IMR-90 (cell line): ENCODE measurements around the gene CYFIP1. TPM values are rescaled to one million over a fixed set of nuclear protein-coding genes. Genes with fewer than 3 reads are reported as not detected.

ENCODE experiments used
- ATAC-seq: fragments of 200-7000 bp; cut with Tn5 transposase; 2 replicates; pipeline ENCODE4 v1.9.1; 2020; ENCODE audit warnings: low read depth, mild to moderate bottlenecking, moderate library complexity
- BruUV-seq: library from RNA; stranded (reverse); fragments of 400-500 nt; replicated peaks from 2 replicates; lab custom pipeline; 2021; lab: Mats Ljungman, UMichigan
- CTCF ChIA-PET: fragments of 300-600 bp; formaldehyde crosslinking; extraction: SDS; loops from one replicate; lab custom pipeline; 2021; ENCODE audit warnings: antibody characterized with exemption; lab: Yijun Ruan, JAX
- POLR2A ChIA-PET: fragments of 300-600 bp; sonication (Branson Sonifier 250); formaldehyde crosslinking; loops from one replicate; lab custom pipeline; 2022; ENCODE audit warnings: antibody characterized with exemption; ENCODE audit not compliant: unreplicated experiment; lab: Charles Lee
- DNase-seq: peaks from one replicate; pipeline ENCODE4 v3.0.0; 2013
- H2AFZ ChIP-seq: replicated peaks from 2 replicates; pipeline ENCODE3; 2013; ENCODE audit warnings: low read length, mild to moderate bottlenecking; ENCODE audit not compliant: poor library complexity
- H2AK5ac ChIP-seq: 2 replicates; pipeline ENCODE4 v1.6.1; 2013; ENCODE audit warnings: low read depth, low read length, inconsistent platforms
- H2AK9ac ChIP-seq: replicated peaks from 2 replicates; pipeline ENCODE3; 2013; ENCODE audit warnings: mild to moderate bottlenecking, low read depth, low read length, moderate library complexity; ENCODE audit not compliant: poor library complexity
- H2BK120ac ChIP-seq: 2 replicates; pipeline ENCODE4 v1.6.1; 2013; ENCODE audit warnings: low read depth, low read length, inconsistent platforms
- H2BK15ac ChIP-seq: 3 replicates; pipeline ENCODE4 v1.6.1; 2013; ENCODE audit warnings: low read depth, low read length, inconsistent platforms
- H2BK20ac ChIP-seq: 2 replicates; pipeline ENCODE4 v1.6.1; 2013; ENCODE audit warnings: low read depth, mild to moderate bottlenecking, inconsistent platforms, low read length, moderate library complexity
- H2BK5ac ChIP-seq: 2 replicates; pipeline ENCODE4 v1.6.1; 2013; ENCODE audit warnings: mild to moderate bottlenecking, low read depth, low read length, inconsistent platforms; ENCODE audit not compliant: poor library complexity, severe bottlenecking
- H3K14ac ChIP-seq: replicated peaks from 2 replicates; pipeline ENCODE4 v1.6.1; 2013; ENCODE audit warnings: low read depth, low read length, inconsistent platforms
- H3K18ac ChIP-seq: 2 replicates; pipeline ENCODE4 v1.6.1; 2013; ENCODE audit warnings: low read depth, low read length, control low read depth
- H3K23ac ChIP-seq: 2 replicates; pipeline ENCODE4 v1.6.1; 2013; ENCODE audit warnings: low read depth, low read length, inconsistent platforms
- H3K27ac ChIP-seq: 2 replicates; pipeline ENCODE4 v1.5.1; 2013; ENCODE audit warnings: mild to moderate bottlenecking, control low read depth, low read length; ENCODE audit not compliant: insufficient read depth
- H3K27me3 ChIP-seq: 2 replicates; pipeline ENCODE4 v1.6.1; 2013; ENCODE audit warnings: low read length; ENCODE audit not compliant: control insufficient read depth, insufficient read depth
- H3K36me3 ChIP-seq: 2 replicates; pipeline ENCODE4 v1.6.1; 2013; ENCODE audit warnings: low read length, mixed read lengths; ENCODE audit not compliant: control insufficient read depth, insufficient read depth
- H3K4ac ChIP-seq: 2 replicates; pipeline ENCODE4 v1.6.1; 2013; ENCODE audit warnings: low read depth, low read length, inconsistent platforms
- H3K4me1 ChIP-seq: 2 replicates; pipeline ENCODE4 v1.6.1; 2013; ENCODE audit warnings: low read length, mixed read lengths; ENCODE audit not compliant: control insufficient read depth, insufficient read depth
- H3K4me2 ChIP-seq: 2 replicates; pipeline ENCODE4 v1.6.1; 2013; ENCODE audit warnings: low read depth, mild to moderate bottlenecking, control low read depth, low read length, moderate library complexity
- H3K4me3 ChIP-seq: 2 replicates; pipeline ENCODE4 v1.5.1; 2013; ENCODE audit warnings: low read depth, mild to moderate bottlenecking, control low read depth, low read length, moderate library complexity; ENCODE audit not compliant: insufficient read depth
- H3K56ac ChIP-seq: 2 replicates; pipeline ENCODE4 v1.6.1; 2013; ENCODE audit warnings: low read length, inconsistent platforms; ENCODE audit not compliant: insufficient read depth; ENCODE audit errors: extremely low read depth
- H3K79me1 ChIP-seq, 2 experiments: 2 replicates each; pipeline ENCODE4 v1.6.1; 2013; ENCODE audit warnings: low read length in 2 of 2, inconsistent platforms in 1 of 2, low read depth in 1 of 2
- H3K9ac ChIP-seq: 2 replicates; pipeline ENCODE4 v1.6.1; 2013; ENCODE audit warnings: low read depth, low read length, control low read depth
- H3K9me1 ChIP-seq: 2 replicates; pipeline ENCODE4 v1.6.1; 2013; ENCODE audit warnings: low read length, inconsistent platforms; ENCODE audit not compliant: insufficient read depth
- H3K9me3 ChIP-seq: 2 replicates; pipeline ENCODE4 v1.6.1; 2013; ENCODE audit warnings: low read length; ENCODE audit not compliant: control insufficient read depth, insufficient read depth
- H4K20me1 ChIP-seq: 2 replicates; pipeline ENCODE4 v1.6.1; 2013; ENCODE audit warnings: low read length, inconsistent platforms; ENCODE audit not compliant: insufficient read depth
- H4K5ac ChIP-seq: 2 replicates; pipeline ENCODE4 v1.6.1; 2013; ENCODE audit warnings: mild to moderate bottlenecking, low read depth, low read length, control low read depth
- H4K8ac ChIP-seq, 2 experiments: 2 replicates each; pipeline ENCODE4 v1.6.1; 2013; ENCODE audit warnings: low read depth in 2 of 2, low read length in 2 of 2, control low read depth in 1 of 2, inconsistent platforms in 1 of 2
- H4K91ac ChIP-seq: 2 replicates; pipeline ENCODE4 v1.6.1; 2013; ENCODE audit warnings: low read depth, low read length, inconsistent platforms; ENCODE audit not compliant: insufficient read depth
- BHLHE40 ChIP-seq: fragments of 150-350 bp; IDR thresholded peaks from 2 replicates; pipeline ENCODE4 v1.6.1; 2016; ENCODE audit warnings: mild to moderate bottlenecking, low read depth, low read length
- FOS ChIP-seq: fragments of 150-350 bp; IDR thresholded peaks from 2 replicates; pipeline ENCODE4 v1.6.1; 2016; ENCODE audit warnings: low read depth, low read length
- MAFK ChIP-seq: IDR thresholded peaks from 2 replicates; pipeline ENCODE4 v1.6.1; 2012; ENCODE audit warnings: low read depth, low read length, improper control_type of control experiment
- MAZ ChIP-seq: IDR thresholded peaks from 2 replicates; pipeline ENCODE4 v1.6.1; 2012; ENCODE audit warnings: low read depth, mild to moderate bottlenecking, low read length, improper control_type of control experiment, moderate library complexity, borderline replicate concordance
- MXI1 ChIP-seq: IDR thresholded peaks from 2 replicates; pipeline ENCODE4 v1.6.1; 2012; ENCODE audit warnings: low read depth, mild to moderate bottlenecking, low read length, moderate library complexity, borderline replicate concordance
- NFE2L2 ChIP-seq: fragments of 150-350 bp; IDR thresholded peaks from 2 replicates; pipeline ENCODE4 v1.6.1; 2016; ENCODE audit warnings: low read depth, mild to moderate bottlenecking, low read length
- RAD21 ChIP-seq: IDR thresholded peaks from 2 replicates; pipeline ENCODE4 v1.6.1; 2012; ENCODE audit warnings: low read length, improper control_type of control experiment
- WGBS, 2 experiments: methylation state at CpG; one replicate each; pipeline versions ENCODE4 v1.1.5 to v1.1.7; 2013; ENCODE audit warnings: missing lambda C conversion rate in 2 of 2; ENCODE audit not compliant: insufficient read length in 1 of 2; ENCODE audit errors: extremely low coverage in 2 of 2; 5-methylcytosine and 5-hydroxymethylcytosine counted together
- dilution Hi-C: fragments of 300-500 bp; cut with HindIII; formaldehyde crosslinking; loops from one replicate; pipeline ENCODE4 v1.14.3; 2018; ENCODE audit warnings: low sequenced_read_pairs; ENCODE audit not compliant: unreplicated experiment
- in situ Hi-C: fragments of 300-500 bp; cut with MboI; formaldehyde crosslinking; loops from 3 replicates; pipeline ENCODE4 v1.14.3; 2019; ENCODE audit warnings: low sequenced_read_pairs, inconsistent platforms, mixed read lengths
- intact Hi-C: fragments of 100-400 bp; cut with micrococcal nuclease; formaldehyde crosslinking; loops from 2 replicates; pipeline ENCODE4 v1.10.0; 2022
- polyA plus RNA-seq, 3 experiments: library from polyadenylated mRNA; depleted of rRNA; stranded (reverse); fragments of >200 nt; gene quantifications; 2 replicates each; pipeline ENCODE4 v1.2.3, GENCODE V29; 2012; ENCODE audit warnings: low replicate concordance in 1 of 3
- total RNA-seq: library from RNA; depleted of rRNA; stranded (reverse); fragments of >200 nt; gene quantifications from 2 replicates; pipeline ENCODE4 v1.2.3, GENCODE V29; 2012

Gene CYFIP1
- total and polyA plus RNA-seq, 2 of the 4 experiments (the other 2 are of a cell fraction): 58.4 to 163 TPM

GRCh38 chr15:22954798-22955543, 25.2 kb downstream of the CYFIP1 start:
- no peak overlapping the region for H2AK9ac ChIP-seq
- no peak overlapping the region for H3K14ac ChIP-seq
- no peak overlapping the region for H3K18ac ChIP-seq
- intact Hi-C loops (no loop called here), in situ Hi-C loops (no loop called here), dilution Hi-C loops (no loop called here)
- no peak overlapping the region for H4K91ac ChIP-seq
- H2BK120ac ChIP-seq: no peak overlapping the region
- H3K79me1 ChIP-seq: peaks cover 15 to 83% of the 10 kb centered on the region in 2 experiments
- H3K36me3 ChIP-seq: no peaks in the 10 kb centered on the region; the same call in 1 of the 2 replicates
- no peak for ATAC-seq
- H3K56ac ChIP-seq: no peak overlapping the region
- no peak overlapping the region for H2BK20ac ChIP-seq
- ChIA-PET CTCF (no interaction called here), POLR2A (no interaction called here)
- H3K9me3 ChIP-seq: no peaks in the 10 kb centered on the region
- H3K23ac ChIP-seq: no peak overlapping the region
- no peak overlapping the region for H3K4ac ChIP-seq
- H2AFZ ChIP-seq: no peak overlapping the region
- DNase-seq: no peak
- H3K9ac ChIP-seq: no peak overlapping the region
- no peak for TF ChIP-seq MAZ
- TF ChIP-seq MAFK: no peak
- TF ChIP-seq MXI1: no peak
- no peak for TF ChIP-seq BHLHE40
- TF ChIP-seq NFE2L2: no peak
- TF ChIP-seq FOS: no peak
- TF ChIP-seq RAD21: no peak
- H3K27ac ChIP-seq: no peak overlapping the region; the same call in 1 of the 2 replicates
- H2BK5ac ChIP-seq: no peak overlapping the region
- WGBS, 2 experiments: 90% methylated on average over 6 of the region's 14 CpGs; no CpG with 5 or more reads in 1 of the 2 experiments
- H2BK15ac ChIP-seq: no peak overlapping the region
- H2AK5ac ChIP-seq: 0 out of 2 replicates have a peak overlapping the region, but pooled peaks have one; percentile 9
- H3K27me3 ChIP-seq: no peaks in the 10 kb centered on the region
- no peak overlapping the region for H3K4me2 ChIP-seq
- H3K9me1 ChIP-seq: peaks cover 9% of the 10 kb centered on the region
- peaks cover 88% of the 10 kb centered on the region for H4K20me1 ChIP-seq
- peaks cover 17% of the 10 kb centered on the region for H3K4me1 ChIP-seq
- H4K8ac ChIP-seq: no peak overlapping the region
- no peak overlapping the region for H3K4me3 ChIP-seq
- no peak overlapping the region for H4K5ac ChIP-seq
- BruUV-seq: no TSS peak
